H9 (cell line): ENCODE results near the gene PSKH1. TPM values are rescaled to one million over a fixed set of nuclear protein-coding genes. Genes with fewer than 3 reads are reported as not detected.

Source experiments
- DNase-seq: peaks from one replicate; pipeline ENCODE4 v3.0.0-alpha.2; 2017
- H2AFZ ChIP-seq: one replicate; pipeline ENCODE4 v1.6.1; 2013; ENCODE audit warnings: mild to moderate bottlenecking, low read length, control low read depth, moderate library complexity
- H2AK5ac ChIP-seq: 2 replicates; pipeline ENCODE4 v1.6.1; 2013; ENCODE audit warnings: low read length, control low read depth, mixed read lengths; ENCODE audit not compliant: insufficient read length
- H2BK120ac ChIP-seq: one replicate; pipeline ENCODE4 v1.6.1; 2013; ENCODE audit warnings: low read depth, mild to moderate bottlenecking, low read length, control low read depth, inconsistent platforms; ENCODE audit not compliant: poor library complexity, severe bottlenecking
- H2BK12ac ChIP-seq: 2 replicates; pipeline ENCODE4 v1.6.1; 2013; ENCODE audit warnings: low read length, control low read depth, mixed read lengths, low read depth; ENCODE audit not compliant: insufficient read length
- H2BK15ac ChIP-seq: 2 replicates; pipeline ENCODE4 v1.6.1; 2013; ENCODE audit warnings: low read depth, low read length, control low read depth
- H2BK20ac ChIP-seq: one replicate; pipeline ENCODE4 v1.6.1; 2013; ENCODE audit warnings: low read depth, mild to moderate bottlenecking, low read length, control low read depth, inconsistent platforms; ENCODE audit not compliant: poor library complexity, severe bottlenecking
- H2BK5ac ChIP-seq: 2 replicates; pipeline ENCODE4 v1.6.1; 2013; ENCODE audit warnings: low read length, control low read depth, mixed read lengths; ENCODE audit not compliant: insufficient read length
- H3K14ac ChIP-seq: 2 replicates; pipeline ENCODE4 v1.6.1; 2013; ENCODE audit warnings: low read length, control low read depth; ENCODE audit not compliant: insufficient read depth
- H3K18ac ChIP-seq: 2 replicates; pipeline ENCODE4 v1.6.1; 2013; ENCODE audit warnings: low read depth, mild to moderate bottlenecking, mixed read lengths, low read length, control low read depth; ENCODE audit not compliant: insufficient read length
- H3K23ac ChIP-seq: 2 replicates; pipeline ENCODE4 v1.6.1; 2013; ENCODE audit warnings: low read length, control low read depth, mixed read lengths, low read depth; ENCODE audit not compliant: insufficient read length
- H3K23me2 ChIP-seq: 2 replicates; pipeline ENCODE4 v1.6.1; 2013; ENCODE audit warnings: low read depth, mild to moderate bottlenecking, mixed read lengths, low read length, control low read depth; ENCODE audit not compliant: insufficient read length, poor library complexity, severe bottlenecking
- H3K27ac ChIP-seq: 2 replicates; pipeline ENCODE4 v1.5.1; 2013; ENCODE audit warnings: low read length, control low read depth, mixed read lengths, low read depth; ENCODE audit not compliant: insufficient read length
- H3K27me3 ChIP-seq: 2 replicates; pipeline ENCODE4 v1.6.1; 2013; ENCODE audit warnings: low read length, control low read depth, inconsistent platforms; ENCODE audit not compliant: insufficient read depth
- H3K4ac ChIP-seq: 2 replicates; pipeline ENCODE4 v1.6.1; 2013; ENCODE audit warnings: low read depth, mild to moderate bottlenecking, control low read depth, inconsistent platforms, low read length, moderate library complexity
- H3K4me1 ChIP-seq: 2 replicates; pipeline ENCODE4 v1.6.1; 2013; ENCODE audit warnings: low read length, control low read depth, inconsistent platforms; ENCODE audit not compliant: insufficient read depth
- H3K4me2 ChIP-seq: 2 replicates; pipeline ENCODE4 v1.6.1; 2013; ENCODE audit warnings: low read length, control low read depth, mixed read lengths; ENCODE audit not compliant: insufficient read length, insufficient read depth
- H3K56ac ChIP-seq: 2 replicates; pipeline ENCODE4 v1.6.1; 2013; ENCODE audit warnings: low read depth, mild to moderate bottlenecking, mixed read lengths, low read length, control low read depth; ENCODE audit not compliant: insufficient read length
- H3K79me1 ChIP-seq: 2 replicates; pipeline ENCODE4 v1.6.1; 2013; ENCODE audit warnings: low read depth, mild to moderate bottlenecking, moderate library complexity, low read length, control low read depth, inconsistent platforms; ENCODE audit not compliant: insufficient read depth, poor library complexity, severe bottlenecking
- H3K79me2 ChIP-seq: 2 replicates; pipeline ENCODE4 v1.6.1; 2013; ENCODE audit warnings: low read length, control low read depth, inconsistent platforms; ENCODE audit not compliant: insufficient read depth
- H3K9ac ChIP-seq: 2 replicates; pipeline ENCODE4 v1.6.1; 2013; ENCODE audit warnings: low read length, control low read depth, mixed read lengths; ENCODE audit not compliant: insufficient read length; ENCODE audit errors: extremely low read depth
- H3K9me3 ChIP-seq: one replicate; pipeline ENCODE4 v1.6.1; 2013; ENCODE audit warnings: low read depth, low read length, inconsistent platforms; ENCODE audit not compliant: control insufficient read depth
- H3T11ph ChIP-seq: one replicate; pipeline ENCODE4 v1.6.1; 2013; ENCODE audit warnings: mild to moderate bottlenecking, low read length, control low read depth, inconsistent platforms
- H4K20me1 ChIP-seq: one replicate; pipeline ENCODE4 v1.6.1; 2013; ENCODE audit not compliant: control insufficient read depth, insufficient read length, insufficient read depth
- H4K5ac ChIP-seq: 2 replicates; pipeline ENCODE4 v1.6.1; 2013; ENCODE audit warnings: low read depth, mild to moderate bottlenecking, mixed read lengths, low read length, control low read depth; ENCODE audit not compliant: insufficient read length
- H4K8ac ChIP-seq: replicated peaks from 2 replicates; pipeline ENCODE4 v1.6.1; 2013; ENCODE audit warnings: low read length, control low read depth, mixed read lengths, low read depth; ENCODE audit not compliant: insufficient read length
- H4K91ac ChIP-seq: 2 replicates; pipeline ENCODE4 v1.6.1; 2013; ENCODE audit warnings: low read depth, mild to moderate bottlenecking, moderate library complexity, mixed read lengths, low read length, control low read depth; ENCODE audit not compliant: insufficient read length
- H3K27ac Mint-ChIP-seq, 3 experiments: 2 replicates in 2 of 3; 3 replicates in 1 of 3; pipeline ENCODE4 v1.8.0; 2020 to 2021; ENCODE audit warnings: mixed read lengths in 3 of 3, mild to moderate bottlenecking in 1 of 3, moderate library complexity in 1 of 3
- H3K27me3 Mint-ChIP-seq: 2 replicates; pipeline ENCODE4 v1.8.0; 2021; ENCODE audit warnings: low read depth, mild to moderate bottlenecking, moderate library complexity, mixed read lengths
- H3K36me3 Mint-ChIP-seq, 3 experiments: 2 replicates in 2 of 3; 3 replicates in 1 of 3; pipeline ENCODE4 v1.8.0; 2020 to 2021; ENCODE audit warnings: low read depth in 3 of 3, mixed read lengths in 3 of 3; ENCODE audit not compliant: insufficient read depth in 1 of 3
- H3K4me1 Mint-ChIP-seq, 2 experiments: 2 replicates each; pipeline ENCODE4 v1.8.0; 2020; ENCODE audit warnings: mixed read lengths in 2 of 2
- H3K4me3 Mint-ChIP-seq, 2 experiments: 2 replicates in 1 of 2; 3 replicates in 1 of 2; pipeline ENCODE4 v1.8.0; 2020 to 2021; ENCODE audit warnings: mild to moderate bottlenecking in 2 of 2, mixed read lengths in 2 of 2, moderate library complexity in 1 of 2
- H3K9me3 Mint-ChIP-seq, 2 experiments: 2 replicates in 1 of 2; 3 replicates in 1 of 2; pipeline ENCODE4 v1.8.0; 2020; ENCODE audit warnings: mild to moderate bottlenecking in 2 of 2, mixed read lengths in 2 of 2, moderate library complexity in 1 of 2
- whole genome bisulfite sequencing: extraction: QIAGEN DNeasy Blood & Tissue Kit; methylation state at CpG from one replicate; pipeline ENCODE4 v1.1.7; 2013; ENCODE audit warnings: missing lambda C conversion rate, low lambda C conversion rate, mixed read lengths; ENCODE audit not compliant: insufficient read length; ENCODE audit errors: extremely low coverage; 5-methylcytosine and 5-hydroxymethylcytosine counted together
- total RNA-seq: library from RNA; stranded (reverse); gene quantifications from 2 replicates; pipeline ENCODE4 v1.2.1, GENCODE V29; 2021
- TF ChIP-seq, protein P1 (sequence below): fragments of 200-600 bp; sonication (generic); conservative IDR thresholded peaks from 3 replicates; pipeline ENCODE4 v1.8.0; 2021; ENCODE audit warnings: antibody characterized with exemption, mild to moderate bottlenecking

PSKH1 gene
- total RNA-seq, 1 experiment from 2014 or later = 29.1 TPM

DNA sequence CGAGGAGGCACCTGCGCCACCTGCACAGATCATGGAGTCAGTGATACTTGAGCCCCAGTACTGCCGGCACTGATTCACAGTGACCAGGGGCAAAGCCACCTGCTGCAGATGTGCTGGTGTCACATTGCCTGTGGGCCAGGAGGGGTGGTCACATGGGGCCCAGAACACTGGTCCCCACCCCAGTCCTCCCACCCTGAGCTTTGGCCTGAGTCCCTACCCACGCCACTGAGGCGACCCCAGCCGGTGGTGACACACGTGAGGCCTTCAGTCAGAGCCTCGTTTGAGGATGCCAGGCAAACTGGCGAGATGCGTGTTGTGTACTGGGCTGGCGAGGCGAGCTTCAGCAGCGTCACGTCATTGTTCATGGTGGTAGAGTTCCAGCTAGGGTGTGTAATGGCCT lies 37.1 kb downstream of the PSKH1 start:
- H3K4ac ChIP-seq = no peak overlapping the region
- no peak overlapping the region for H3K27ac ChIP-seq
- DNase-seq = no peak
- H3K27me3 ChIP-seq = no peaks in the 10 kb centered on the region
- H2BK15ac ChIP-seq = no peak overlapping the region
- peaks cover 8% of the 10 kb centered on the region for H3K27me3 Mint-ChIP-seq
- no peak overlapping the region for H4K8ac ChIP-seq
- no CpG with 5 or more reads among the region's 14 CpGs for WGBS
- H3K4me3 Mint-ChIP-seq = no peak overlapping the region
- H3K9me3 ChIP-seq = no peaks in the 10 kb centered on the region
- H3K23me2 ChIP-seq = peaks cover 7% of the 10 kb centered on the region
- no peak overlapping the region for H4K91ac ChIP-seq
- no peaks in the 10 kb centered on the region; a peak in 1 of 5 replicates for H3K9me3 Mint-ChIP-seq
- TF ChIP-seq, protein P1, sequence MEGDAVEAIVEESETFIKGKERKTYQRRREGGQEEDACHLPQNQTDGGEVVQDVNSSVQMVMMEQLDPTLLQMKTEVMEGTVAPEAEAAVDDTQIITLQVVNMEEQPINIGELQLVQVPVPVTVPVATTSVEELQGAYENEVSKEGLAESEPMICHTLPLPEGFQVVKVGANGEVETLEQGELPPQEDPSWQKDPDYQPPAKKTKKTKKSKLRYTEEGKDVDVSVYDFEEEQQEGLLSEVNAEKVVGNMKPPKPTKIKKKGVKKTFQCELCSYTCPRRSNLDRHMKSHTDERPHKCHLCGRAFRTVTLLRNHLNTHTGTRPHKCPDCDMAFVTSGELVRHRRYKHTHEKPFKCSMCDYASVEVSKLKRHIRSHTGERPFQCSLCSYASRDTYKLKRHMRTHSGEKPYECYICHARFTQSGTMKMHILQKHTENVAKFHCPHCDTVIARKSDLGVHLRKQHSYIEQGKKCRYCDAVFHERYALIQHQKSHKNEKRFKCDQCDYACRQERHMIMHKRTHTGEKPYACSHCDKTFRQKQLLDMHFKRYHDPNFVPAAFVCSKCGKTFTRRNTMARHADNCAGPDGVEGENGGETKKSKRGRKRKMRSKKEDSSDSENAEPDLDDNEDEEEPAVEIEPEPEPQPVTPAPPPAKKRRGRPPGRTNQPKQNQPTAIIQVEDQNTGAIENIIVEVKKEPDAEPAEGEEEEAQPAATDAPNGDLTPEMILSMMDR = no peak
- no peak overlapping the region for H2BK5ac ChIP-seq
- no peak overlapping the region for H4K5ac ChIP-seq
- H3K18ac ChIP-seq = no peak overlapping the region
- H2AK5ac ChIP-seq = no peak overlapping the region
- H4K20me1 ChIP-seq = no peaks in the 10 kb centered on the region
- no peak overlapping the region for H2BK20ac ChIP-seq
- H3K36me3 Mint-ChIP-seq = peaks cover 14 to 40% (median 15%) of the 10 kb centered on the region in 3 experiments
- H3K4me2 ChIP-seq = no peak overlapping the region
- no peak overlapping the region for H3K9ac ChIP-seq
- H3K4me1 ChIP-seq = no peaks in the 10 kb centered on the region; the same call in 1 of the 2 replicates
- H3K27ac Mint-ChIP-seq = no peak overlapping the region
- peaks cover 18 to 19% of the 10 kb centered on the region in 2 experiments for H3K4me1 Mint-ChIP-seq
- no peak overlapping the region for H3K14ac ChIP-seq
- H3K56ac ChIP-seq = no peak overlapping the region
- H3K23ac ChIP-seq = no peak overlapping the region
- H3T11ph ChIP-seq = no peak overlapping the region
- H2BK12ac ChIP-seq = no peak overlapping the region
- no peak overlapping the region for H2BK120ac ChIP-seq
- no peak overlapping the region for H2AFZ ChIP-seq
- no peaks in the 10 kb centered on the region for H3K79me2 ChIP-seq
- no peaks in the 10 kb centered on the region for H3K79me1 ChIP-seq
